Kidney (tissue), 14 donors: ENCODE results near the gene AGRN. TPM values are rescaled to one million over a fixed set of nuclear protein-coding genes. Genes with fewer than 3 reads are reported as not detected.

Experiments
- DNase-seq, 5 donors: peaks; one replicate each; pipeline ENCODE4 v3.0.0-alpha.2; 2013 to 2020
- FAIRE-seq: peaks from 2 replicates; lab custom pipeline; 2012; peaks lifted over from hg19 to GRCh38; lab: Jason Lieb, UNC
- H3K27ac ChIP-seq, 2 donors: one replicate each; pipeline ENCODE4 v1.7.0; 2013; ENCODE audit warnings: low read depth in 2 of 2, low read length in 2 of 2, inconsistent platforms in 1 of 2
- H3K27me3 ChIP-seq: one replicate; pipeline ENCODE4 v1.7.1; 2013; ENCODE audit warnings: low read length, inconsistent platforms; ENCODE audit not compliant: control insufficient read depth, insufficient read depth
- H3K36me3 ChIP-seq, 3 donors: one replicate each; pipeline versions ENCODE4 v1.7.0 to v1.7.1; 2013; ENCODE audit warnings: low read length in 3 of 3, control low read depth in 1 of 3, inconsistent platforms in 1 of 3; ENCODE audit not compliant: insufficient read depth in 3 of 3, control insufficient read depth in 2 of 3
- H3K4me1 ChIP-seq, 3 donors: one replicate each; pipeline versions ENCODE4 v1.7.0 to v1.7.1; 2013; ENCODE audit warnings: low read length in 3 of 3, inconsistent platforms in 1 of 3, low read depth in 1 of 3; ENCODE audit not compliant: control insufficient read depth in 2 of 3, insufficient read depth in 2 of 3
- H3K4me3 ChIP-seq, 3 donors: one replicate each; pipeline versions ENCODE4 v1.7.0 to v1.8.1; 2013; ENCODE audit warnings: low read length in 3 of 3, control low read depth in 1 of 3, inconsistent platforms in 1 of 3
- H3K9ac ChIP-seq, 3 donors: one replicate each; pipeline versions ENCODE4 v1.7.0 to v1.7.1; 2013; ENCODE audit warnings: low read length in 3 of 3, control low read depth in 1 of 3, inconsistent platforms in 1 of 3
- H3K9me3 ChIP-seq, 3 donors: one replicate each; pipeline versions ENCODE4 v1.7.0 to v1.7.1; 2013; ENCODE audit warnings: low read length in 3 of 3, control low read depth in 1 of 3, inconsistent platforms in 1 of 3; ENCODE audit not compliant: control insufficient read depth in 2 of 3, insufficient read depth in 1 of 3
- CTCF ChIP-seq: IDR thresholded peaks from 3 replicates; pipeline ENCODE4 v1.5.1; 2012; ENCODE audit warnings: mild to moderate bottlenecking, moderate library complexity, borderline replicate concordance; ENCODE audit not compliant: insufficient read depth; ENCODE audit errors: extremely low read depth
- intact Hi-C: fragments of 100-400 bp; cut with DNase I; formaldehyde crosslinking; loops from one replicate; pipeline ENCODE4 v1.11.1; 2022
- polyA plus RNA-seq: library from polyadenylated mRNA; stranded (reverse); fragments of 350-450 nt; fragmentation: Illumina TruSeq; extraction: RNeasy Lipid Tissue Mini Kit (QIAGEN cat#74804); gene quantifications from one replicate; pipeline ENCODE4 v1.2.3, GENCODE V29; 2014; ENCODE audit warnings: low read depth, low replicate concordance; ENCODE audit not compliant: insufficient read depth
- total RNA-seq: library from RNA; stranded (reverse); fragmentation: NEBNext Ultra II Directional; extraction: Animal tissue kit (Norgen Biotek cat#: 25700); gene quantifications from one replicate; pipeline ENCODE4 v1.2.1, GENCODE V29; 2021
- donor health status: control.
- donor health status: control.
- donor health status: control.
- donor health status: control.
- donor health status: control.
- donor health status: DM: yes; HTN: yes; CAD: no.
- donor health status: Normal renal cell carcinoma (clear cell type).

Gene AGRN
- total and polyA plus RNA-seq, 2 donors from 2014 or later = 78.5 to 261 TPM

- no peak overlapping the region for H3K4me3 ChIP-seq
- intact Hi-C loops = no loop called here
- FAIRE-seq (no peak), DNase-seq (peak in 1 of 5 donors; percentile 43)
- no peak overlapping the region for H3K9ac ChIP-seq
- no peaks in the 10 kb centered on the region for H3K36me3 ChIP-seq
- H3K27ac ChIP-seq = no peak overlapping the region
- H3K27me3 ChIP-seq = no peaks in the 10 kb centered on the region
- TF ChIP-seq CTCF = no peak
- H3K4me1 ChIP-seq = peaks cover 0 to 13% (median 2%) of the 10 kb centered on the region in 3 donors
- H3K9me3 ChIP-seq = no peaks in the 10 kb centered on the region
These were observed 14.0 kb downstream of the AGRN start for GRCh38 chr1:1033731-1034438.

GRCh38 chr1:1034439-1034781, 14.5 kb downstream of the AGRN start:
- DNase-seq = peak in 2 of 5 donors; percentile 47 to 71

GRCh38 chr1:1035291-1035943, 15.5 kb downstream of the AGRN start:
- FAIRE-seq = no peak
- H3K27me3 ChIP-seq = no peaks in the 10 kb centered on the region
- intact Hi-C loops = no loop called here

More at GRCh38 chr1:1034439-1034781, 14.5 kb downstream of the AGRN start:
- H3K9me3 ChIP-seq = no peaks in the 10 kb centered on the region
- H3K4me1 ChIP-seq = peaks cover 0 to 13% (median 2%) of the 10 kb centered on the region in 3 donors
- H3K9ac ChIP-seq = no peak overlapping the region
- no peak for FAIRE-seq
- intact Hi-C loops = no loop called here
- no peak overlapping the region for H3K4me3 ChIP-seq
- no peaks in the 10 kb centered on the region for H3K36me3 ChIP-seq
- TF ChIP-seq CTCF = no peak
- no peak overlapping the region for H3K27ac ChIP-seq
- H3K27me3 ChIP-seq = no peaks in the 10 kb centered on the region

More at GRCh38 chr1:1035291-1035943, 15.5 kb downstream of the AGRN start:
- Histone ChIP-seq H3K27ac (no peak overlapping the region), H3K36me3 (no peaks in the 10 kb centered on the region), H3K9me3 (no peaks in the 10 kb centered on the region), H3K4me3 (no peak overlapping the region), H3K9ac (no peak overlapping the region), H3K4me1 (peaks cover 0 to 17% (median 2%) of the 10 kb centered on the region in 3 donors)
- TF ChIP-seq CTCF = no peak
- DNase-seq = peak in 1 of 5 donors; percentile 70
